ENCODE measurements around the gene YEATS2. TPM values are rescaled to one million over a fixed set of nuclear protein-coding genes. Genes with fewer than 3 reads are reported as not detected.
"Not testable (repeated sequence)": the region's sequence is repeated elsewhere in the genome, so short reads cannot be mapped to it uniquely, and the experiment has no call there.

Gene YEATS2
- 10 to 100 TPM; 34.9 to 36.7 (median 36.1) TPM for polyA plus RNA-seq (ENCODE audit: insufficient read length in 4 of 4)

GRCh38 chr3:183697610-183698317 lies at the start of gene YEATS2:
Gene YEATS2, plus strand, starts transcription at chr3:183697797. Its CDS starts 17,366 bp downstream, at chr3:183715163.
- peak in 3 of 4 donors; percentile 57 to 69 (median 67) for DNase-seq (ENCODE audit: low read depth in 4 of 4, low spot score in 3 of 4)

GRCh38 chr3:183650554-183650953 lies 47.0 kb upstream of the YEATS2 start:
- DNase-seq (ENCODE audit: low read depth in 4 of 4, low spot score in 3 of 4) = no peak

- peak in 2 of 4 donors; percentile 8 to 12 for DNase-seq (ENCODE audit: low read depth in 4 of 4, low spot score in 3 of 4)
These were observed 44.2 kb upstream of the YEATS2 start for GRCh38 chr3:183653209-183654064.

GRCh38 chr3:183654727-183655126 lies 42.9 kb upstream of the YEATS2 start:
- DNase-seq (ENCODE audit: low read depth in 4 of 4, low spot score in 3 of 4) = no peak

- no peak for DNase-seq (ENCODE audit: low read depth in 4 of 4, low spot score in 3 of 4)
These were observed 35.5 kb upstream of the YEATS2 start for GRCh38 chr3:183662099-183662498.

GRCh38 chr3:183664913-183665381 lies 32.6 kb upstream of the YEATS2 start:
- no peak for DNase-seq (ENCODE audit: low read depth in 4 of 4, low spot score in 3 of 4)

- DNase-seq (ENCODE audit: low read depth in 4 of 4, low spot score in 3 of 4) = no peak
These were observed 17.5 kb upstream of the YEATS2 start for GRCh38 chr3:183680061-183680460.

- DNase-seq (ENCODE audit: low read depth in 4 of 4, low spot score in 3 of 4) = no peak
These were observed 9.9 kb upstream of the YEATS2 start for GRCh38 chr3:183687705-183688104.

GRCh38 chr3:183688874-183689273 lies 8.7 kb upstream of the YEATS2 start:
- no peak for DNase-seq (ENCODE audit: low read depth in 4 of 4, low spot score in 3 of 4)

GRCh38 chr3:183689621-183690020 lies 8.0 kb upstream of the YEATS2 start:
- DNase-seq (ENCODE audit: low read depth in 4 of 4, low spot score in 3 of 4) = not testable (repeated sequence)

- DNase-seq (ENCODE audit: low read depth in 4 of 4, low spot score in 3 of 4) = no peak
These were observed 7.1 kb upstream of the YEATS2 start for GRCh38 chr3:183690402-183690995.

GRCh38 chr3:183692436-183692835 lies 5.2 kb upstream of the YEATS2 start:
- no peak for DNase-seq (ENCODE audit: low read depth in 4 of 4, low spot score in 3 of 4)

GRCh38 chr3:183695569-183696364 lies 1.8 kb upstream of the YEATS2 start:
- DNase-seq (ENCODE audit: low read depth in 4 of 4, low spot score in 3 of 4) = no peak

GRCh38 chr3:183697123-183697609 lies 431 bp upstream of the YEATS2 start:
- DNase-seq (ENCODE audit: low read depth in 4 of 4, low spot score in 3 of 4) = peak in 1 of 4 donors; percentile 24

- DNase-seq (ENCODE audit: low read depth in 4 of 4, low spot score in 3 of 4) = peak in 1 of 4 donors; percentile 39
These were observed 738 bp downstream of the YEATS2 start for GRCh38 chr3:183698318-183698751.

GRCh38 chr3:183698756-183699155 lies 1.2 kb downstream of the YEATS2 start:
- no peak for DNase-seq (ENCODE audit: low read depth in 4 of 4, low spot score in 3 of 4)

- DNase-seq (ENCODE audit: low read depth in 4 of 4, low spot score in 3 of 4) = no peak
These were observed 1.8 kb downstream of the YEATS2 start for GRCh38 chr3:183699238-183699947.

- no peak for DNase-seq (ENCODE audit: low read depth in 4 of 4, low spot score in 3 of 4)
These were observed 4.1 kb downstream of the YEATS2 start for GRCh38 chr3:183701744-183702143.

GRCh38 chr3:183703892-183704291 lies 6.3 kb downstream of the YEATS2 start:
- not testable (repeated sequence) for DNase-seq (ENCODE audit: low read depth in 4 of 4, low spot score in 3 of 4)

All from right renal pelvis (tissue), 4 donors.